ENCODE results near the gene PDIK1L. TPM values are rescaled to one million over a fixed set of nuclear protein-coding genes. Genes with fewer than 3 reads are reported as not detected.

Gene PDIK1L
- total RNA-seq, 2 donors from 2014 or later, result 10.5 TPM

DNA sequence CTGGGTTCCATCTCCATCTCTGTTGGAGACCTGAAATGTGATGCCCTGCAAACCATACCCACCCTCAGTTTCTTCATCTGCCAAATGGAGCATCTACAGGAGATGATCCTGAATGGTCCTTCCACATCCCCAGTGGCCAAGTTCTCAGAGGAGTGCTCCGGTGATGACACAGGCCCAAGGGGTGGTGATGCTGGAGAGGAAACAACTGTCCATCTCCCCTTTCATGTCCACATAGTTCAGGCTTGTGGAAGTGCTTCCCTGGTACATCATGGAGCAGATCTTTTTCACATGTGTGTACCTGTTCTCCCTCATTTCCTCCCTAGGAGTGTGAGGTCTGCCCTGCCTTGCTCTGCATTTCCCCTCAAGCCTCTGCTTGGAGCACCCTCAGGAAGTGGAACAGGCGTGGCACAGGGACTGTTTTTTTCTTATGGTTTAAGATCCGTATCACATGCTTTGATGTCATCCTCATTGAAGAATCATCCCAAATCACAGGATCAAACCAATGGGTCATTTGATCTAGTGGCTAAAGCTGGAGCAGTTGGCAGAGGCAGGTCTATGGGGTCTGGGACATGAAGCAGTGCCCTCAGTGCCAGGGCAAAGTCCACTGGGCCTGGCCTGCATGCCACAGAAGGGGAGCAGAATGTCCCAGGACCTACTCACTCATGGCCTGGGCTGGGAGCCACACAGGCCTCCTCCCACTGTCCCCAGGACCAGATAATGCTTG lies 36.0 kb upstream of the PDIK1L start:
- 85% methylated on average over 3 of the region's 3 CpGs for WGBS
- no peak overlapping the region for H3K27ac ChIP-seq
- H3K4me3 ChIP-seq, result no peak overlapping the region
- no peaks in the 10 kb centered on the region for H3K9me3 ChIP-seq
- intact Hi-C loops (cut with DNase I), result no loop called here
- no peaks in the 10 kb centered on the region for H3K4me1 ChIP-seq (replicated peaks)
- no peak for DNase-seq (ENCODE audit: low spot score)
- TF ChIP-seq, protein P1, sequence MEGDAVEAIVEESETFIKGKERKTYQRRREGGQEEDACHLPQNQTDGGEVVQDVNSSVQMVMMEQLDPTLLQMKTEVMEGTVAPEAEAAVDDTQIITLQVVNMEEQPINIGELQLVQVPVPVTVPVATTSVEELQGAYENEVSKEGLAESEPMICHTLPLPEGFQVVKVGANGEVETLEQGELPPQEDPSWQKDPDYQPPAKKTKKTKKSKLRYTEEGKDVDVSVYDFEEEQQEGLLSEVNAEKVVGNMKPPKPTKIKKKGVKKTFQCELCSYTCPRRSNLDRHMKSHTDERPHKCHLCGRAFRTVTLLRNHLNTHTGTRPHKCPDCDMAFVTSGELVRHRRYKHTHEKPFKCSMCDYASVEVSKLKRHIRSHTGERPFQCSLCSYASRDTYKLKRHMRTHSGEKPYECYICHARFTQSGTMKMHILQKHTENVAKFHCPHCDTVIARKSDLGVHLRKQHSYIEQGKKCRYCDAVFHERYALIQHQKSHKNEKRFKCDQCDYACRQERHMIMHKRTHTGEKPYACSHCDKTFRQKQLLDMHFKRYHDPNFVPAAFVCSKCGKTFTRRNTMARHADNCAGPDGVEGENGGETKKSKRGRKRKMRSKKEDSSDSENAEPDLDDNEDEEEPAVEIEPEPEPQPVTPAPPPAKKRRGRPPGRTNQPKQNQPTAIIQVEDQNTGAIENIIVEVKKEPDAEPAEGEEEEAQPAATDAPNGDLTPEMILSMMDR (IDR thresholded peaks at IDR 0.05), result no peak
- no peak for TF ChIP-seq POLR2AphosphoS5 (IDR thresholded peaks at IDR 0.05)
- no peak for TF ChIP-seq POLR2A (IDR thresholded peaks at IDR 0.05)
- H3K36me3 ChIP-seq, result no peaks in the 10 kb centered on the region
- no peaks in the 10 kb centered on the region for H3K27me3 ChIP-seq (replicated peaks; ENCODE audit: insufficient read depth)

DNA sequence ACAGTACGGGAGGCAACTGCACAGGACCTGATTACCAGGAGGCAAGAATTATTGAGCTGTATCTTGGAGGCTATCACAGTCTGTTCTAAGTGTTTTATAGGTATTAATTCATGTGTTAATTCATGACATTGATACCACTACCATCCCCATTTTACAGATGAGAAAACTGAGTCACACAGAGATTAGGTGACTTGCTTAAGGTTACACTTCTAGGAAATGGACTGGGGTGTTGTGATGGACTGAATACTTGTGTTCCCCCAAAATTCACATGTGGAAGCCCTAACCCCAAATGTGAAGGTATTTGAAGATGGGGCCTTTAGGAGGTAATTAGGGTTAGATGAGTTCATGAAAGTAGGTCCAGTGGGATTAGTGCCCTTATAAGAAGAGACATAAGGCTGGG lies 34.1 kb upstream of the PDIK1L start:
- Histone ChIP-seq H3K9me3 (no peaks in the 10 kb centered on the region), H3K4me1 (replicated peaks) (no peaks in the 10 kb centered on the region), H3K4me3 (no peak overlapping the region), H3K27me3 (replicated peaks; ENCODE audit: insufficient read depth) (no peaks in the 10 kb centered on the region), H3K27ac (no peak overlapping the region), H3K36me3 (no peaks in the 10 kb centered on the region)
- 90% methylated on average over 1 of the region's 1 CpG for WGBS
- intact Hi-C loops (cut with DNase I), result no loop called here
- no peak for TF ChIP-seq POLR2AphosphoS5 (IDR thresholded peaks at IDR 0.05)
- TF ChIP-seq, protein P1 (IDR thresholded peaks at IDR 0.05), result no peak
- no peak for TF ChIP-seq POLR2A (IDR thresholded peaks at IDR 0.05)
- DNase-seq (ENCODE audit: low spot score), result no peak

DNA sequence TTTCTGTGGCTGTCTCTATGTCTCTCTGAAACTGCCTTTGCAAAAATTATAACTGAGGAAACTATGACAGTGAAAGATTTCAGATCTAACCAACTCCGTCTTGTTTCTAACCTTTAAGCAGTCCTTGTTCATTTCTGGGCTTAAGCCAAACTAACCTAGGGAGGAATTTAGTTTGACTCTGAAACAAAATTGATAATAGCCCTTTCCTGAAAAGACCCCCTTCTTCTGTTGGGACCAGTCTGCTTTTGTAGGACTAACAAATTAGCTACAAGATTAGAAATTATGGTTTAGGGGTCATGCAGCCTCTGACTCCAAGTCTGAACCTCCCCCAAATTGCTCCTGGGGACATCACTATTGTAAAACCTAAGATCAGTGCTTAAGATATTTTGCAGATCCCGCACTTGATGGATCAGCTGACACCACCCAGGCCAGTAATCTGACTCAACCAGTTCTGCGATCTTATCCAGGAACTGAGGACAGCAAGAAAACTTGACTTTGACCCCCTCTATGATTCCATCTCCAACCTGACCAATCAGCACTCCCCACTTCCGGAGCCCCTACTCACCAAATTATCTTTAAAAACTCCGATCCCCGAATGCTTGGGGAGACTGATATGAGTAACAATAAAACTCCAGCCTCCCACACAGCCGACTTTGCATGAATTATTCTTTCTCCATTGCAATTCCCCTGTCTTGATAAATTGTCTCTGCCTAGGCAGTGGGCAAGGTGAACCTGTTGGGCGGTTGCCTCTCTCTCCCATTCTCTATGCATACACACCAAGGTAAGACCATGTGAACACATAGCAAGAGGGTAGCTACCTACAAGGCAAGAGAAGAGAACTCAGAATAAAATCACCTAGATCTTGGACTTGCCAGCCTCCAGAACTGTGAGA lies 33.1 kb upstream of the PDIK1L start:
- TF ChIP-seq, protein P1 (IDR thresholded peaks at IDR 0.05), result no peak
- TF ChIP-seq POLR2AphosphoS5 (IDR thresholded peaks at IDR 0.05), result no peak
- no peak for TF ChIP-seq POLR2A (IDR thresholded peaks at IDR 0.05)
- Histone ChIP-seq H3K9me3 (no peaks in the 10 kb centered on the region), H3K27me3 (replicated peaks; ENCODE audit: insufficient read depth) (no peaks in the 10 kb centered on the region), H3K27ac (no peak overlapping the region), H3K36me3 (no peaks in the 10 kb centered on the region), H3K4me3 (no peak overlapping the region), H3K4me1 (replicated peaks) (no peaks in the 10 kb centered on the region)
- no peak for DNase-seq (ENCODE audit: low spot score)
- intact Hi-C loops (cut with DNase I), result no loop called here
- WGBS, result 29% methylated on average over 8 of the region's 8 CpGs

DNA sequence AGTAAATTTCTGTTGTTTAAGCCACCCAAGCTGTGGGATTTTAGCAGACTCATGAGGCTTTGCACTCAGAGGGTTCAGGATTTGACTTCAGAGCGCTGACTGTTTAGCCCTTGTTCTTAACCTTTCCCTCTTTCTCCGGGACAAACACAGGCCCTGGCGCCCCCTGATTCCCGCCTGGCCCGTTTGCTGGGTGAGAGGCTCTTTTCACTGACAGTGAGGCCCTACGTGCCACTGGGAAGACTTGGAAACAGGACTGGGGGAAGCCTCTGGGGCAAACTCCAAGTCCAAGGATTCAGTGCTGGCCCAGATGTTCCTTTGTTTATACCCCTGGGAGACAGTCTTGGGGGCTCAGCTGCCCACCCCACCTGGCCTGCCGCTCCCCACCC lies 32.5 kb upstream of the PDIK1L start:
- H3K27ac ChIP-seq, result no peak overlapping the region
- no peaks in the 10 kb centered on the region for H3K36me3 ChIP-seq
- TF ChIP-seq POLR2AphosphoS5 (IDR thresholded peaks at IDR 0.05) (no peak), POLR2A (IDR thresholded peaks at IDR 0.05) (no peak)
- TF ChIP-seq, protein P1 (IDR thresholded peaks at IDR 0.05), result no peak
- no peaks in the 10 kb centered on the region for H3K4me1 ChIP-seq (replicated peaks)
- WGBS, result 64% methylated on average over 7 of the region's 7 CpGs
- H3K4me3 ChIP-seq, result no peak overlapping the region
- intact Hi-C loops (cut with DNase I), result no loop called here
- no peak for DNase-seq (ENCODE audit: low spot score)
- no peaks in the 10 kb centered on the region for H3K9me3 ChIP-seq
- H3K27me3 ChIP-seq (replicated peaks; ENCODE audit: insufficient read depth), result no peaks in the 10 kb centered on the region
